ENCODE results near the gene ACY1. TPM values are rescaled to one million over a fixed set of nuclear protein-coding genes. Genes with fewer than 3 reads are reported as not detected.

The ACY1 gene
- total and polyA plus RNA-seq, 10 of the 15 experiments (the other 5 are each of a cell fraction or from before 2014, with no cell fraction given), result 18.5 to 42.2 (median 27.8) TPM

GRCh38 chr3:52001443-52001974 is 18.2 kb downstream of the ACY1 start (continued):
- TF ChIP-seq, protein P1, sequence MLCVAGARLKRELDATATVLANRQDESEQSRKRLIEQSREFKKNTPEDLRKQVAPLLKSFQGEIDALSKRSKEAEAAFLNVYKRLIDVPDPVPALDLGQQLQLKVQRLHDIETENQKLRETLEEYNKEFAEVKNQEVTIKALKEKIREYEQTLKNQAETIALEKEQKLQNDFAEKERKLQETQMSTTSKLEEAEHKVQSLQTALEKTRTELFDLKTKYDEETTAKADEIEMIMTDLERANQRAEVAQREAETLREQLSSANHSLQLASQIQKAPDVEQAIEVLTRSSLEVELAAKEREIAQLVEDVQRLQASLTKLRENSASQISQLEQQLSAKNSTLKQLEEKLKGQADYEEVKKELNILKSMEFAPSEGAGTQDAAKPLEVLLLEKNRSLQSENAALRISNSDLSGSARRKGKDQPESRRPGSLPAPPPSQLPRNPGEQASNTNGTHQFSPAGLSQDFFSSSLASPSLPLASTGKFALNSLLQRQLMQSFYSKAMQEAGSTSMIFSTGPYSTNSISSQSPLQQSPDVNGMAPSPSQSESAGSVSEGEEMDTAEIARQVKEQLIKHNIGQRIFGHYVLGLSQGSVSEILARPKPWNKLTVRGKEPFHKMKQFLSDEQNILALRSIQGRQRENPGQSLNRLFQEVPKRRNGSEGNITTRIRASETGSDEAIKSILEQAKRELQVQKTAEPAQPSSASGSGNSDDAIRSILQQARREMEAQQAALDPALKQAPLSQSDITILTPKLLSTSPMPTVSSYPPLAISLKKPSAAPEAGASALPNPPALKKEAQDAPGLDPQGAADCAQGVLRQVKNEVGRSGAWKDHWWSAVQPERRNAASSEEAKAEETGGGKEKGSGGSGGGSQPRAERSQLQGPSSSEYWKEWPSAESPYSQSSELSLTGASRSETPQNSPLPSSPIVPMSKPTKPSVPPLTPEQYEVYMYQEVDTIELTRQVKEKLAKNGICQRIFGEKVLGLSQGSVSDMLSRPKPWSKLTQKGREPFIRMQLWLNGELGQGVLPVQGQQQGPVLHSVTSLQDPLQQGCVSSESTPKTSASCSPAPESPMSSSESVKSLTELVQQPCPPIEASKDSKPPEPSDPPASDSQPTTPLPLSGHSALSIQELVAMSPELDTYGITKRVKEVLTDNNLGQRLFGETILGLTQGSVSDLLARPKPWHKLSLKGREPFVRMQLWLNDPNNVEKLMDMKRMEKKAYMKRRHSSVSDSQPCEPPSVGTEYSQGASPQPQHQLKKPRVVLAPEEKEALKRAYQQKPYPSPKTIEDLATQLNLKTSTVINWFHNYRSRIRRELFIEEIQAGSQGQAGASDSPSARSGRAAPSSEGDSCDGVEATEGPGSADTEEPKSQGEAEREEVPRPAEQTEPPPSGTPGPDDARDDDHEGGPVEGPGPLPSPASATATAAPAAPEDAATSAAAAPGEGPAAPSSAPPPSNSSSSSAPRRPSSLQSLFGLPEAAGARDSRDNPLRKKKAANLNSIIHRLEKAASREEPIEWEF (IDR thresholded peaks at IDR 0.05; ENCODE audit: insufficient replicate concordance, low read depth, low read length), result no peak
- TF ChIP-seq SP1 (IDR thresholded peaks at IDR 0.05; ENCODE audit: low read depth, low read length), result no peak
- no peak for TF ChIP-seq ZBTB33 (IDR thresholded peaks at IDR 0.05)
- TF ChIP-seq CBFB (IDR thresholded peaks at IDR 0.05; ENCODE audit: low read depth), result no peak
- no peak for TF ChIP-seq BHLHE40 (IDR thresholded peaks at IDR 0.05; ENCODE audit: borderline replicate concordance in 1 of 2, low read depth in 2 of 2, low read length in 1 of 2)
- no peak for TF ChIP-seq HDAC2 (IDR thresholded peaks at IDR 0.05)
- TF ChIP-seq PAX5 (IDR thresholded peaks at IDR 0.05; ENCODE audit: borderline replicate concordance, low read depth, low read length), result no peak
- no peak for TF ChIP-seq WRNIP1 (IDR thresholded peaks at IDR 0.05; ENCODE audit: borderline replicate concordance, low read depth, low read length)
- TF ChIP-seq MEF2A (IDR thresholded peaks at IDR 0.05; ENCODE audit: insufficient read depth, low read depth, low read length), result no peak
- peak; percentile 94 for TF ChIP-seq SMC3 (IDR thresholded peaks at IDR 0.05; ENCODE audit: borderline replicate concordance, low read length)
- TF ChIP-seq HDGF (IDR thresholded peaks at IDR 0.05), result no peak
- TF ChIP-seq ZNF207 (IDR thresholded peaks at IDR 0.05; ENCODE audit: borderline replicate concordance), result peak; percentile 51; the same call in 1 of the 2 replicates
- TF ChIP-seq BACH1 (IDR thresholded peaks at IDR 0.05; ENCODE audit: borderline replicate concordance), result no peak
- TF ChIP-seq NFYA (IDR thresholded peaks at IDR 0.05; ENCODE audit: borderline replicate concordance, low read depth, low read length), result no peak
- TF ChIP-seq, protein P2, sequence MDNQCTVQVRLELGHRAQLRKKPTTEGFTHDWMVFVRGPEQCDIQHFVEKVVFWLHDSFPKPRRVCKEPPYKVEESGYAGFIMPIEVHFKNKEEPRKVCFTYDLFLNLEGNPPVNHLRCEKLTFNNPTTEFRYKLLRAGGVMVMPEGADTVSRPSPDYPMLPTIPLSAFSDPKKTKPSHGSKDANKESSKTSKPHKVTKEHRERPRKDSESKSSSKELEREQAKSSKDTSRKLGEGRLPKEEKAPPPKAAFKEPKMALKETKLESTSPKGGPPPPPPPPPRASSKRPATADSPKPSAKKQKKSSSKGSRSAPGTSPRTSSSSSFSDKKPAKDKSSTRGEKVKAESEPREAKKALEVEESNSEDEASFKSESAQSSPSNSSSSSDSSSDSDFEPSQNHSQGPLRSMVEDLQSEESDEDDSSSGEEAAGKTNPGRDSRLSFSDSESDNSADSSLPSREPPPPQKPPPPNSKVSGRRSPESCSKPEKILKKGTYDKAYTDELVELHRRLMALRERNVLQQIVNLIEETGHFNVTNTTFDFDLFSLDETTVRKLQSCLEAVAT (IDR thresholded peaks at IDR 0.05), result no peak
- no peak for TF ChIP-seq RUNX3 (IDR thresholded peaks at IDR 0.05; ENCODE audit: low read length)
- TF ChIP-seq KLF5 (IDR thresholded peaks at IDR 0.05; ENCODE audit: partially characterized antibody), result no peak
- no peak for TF ChIP-seq EP300 (IDR thresholded peaks at IDR 0.05; ENCODE audit: borderline replicate concordance in 1 of 2, control insufficient read depth in 1 of 2, low read depth in 2 of 2, low read length in 2 of 2)
- TF ChIP-seq POLR2A (IDR thresholded peaks at IDR 0.05; ENCODE audit: low read depth, low read length), result no peak

Measured in GM12878 (cell line).